SK-N-SH treated with all-trans-retinoic acid at 6 μM for 48 hours (cell line): Measurements from ENCODE around the gene PLS3.

Experiments
- ATAC-seq: fragments of 200-7000 bp; cut with Tn5 transposase; 3 replicates; pipeline ENCODE4 v1.9.1; 2020; ENCODE audit warnings: mild to moderate bottlenecking, moderate library complexity
- ARNTL ChIP-seq: fragments of 450-650 bp; formaldehyde crosslinking; IDR thresholded peaks from 2 replicates; pipeline ENCODE4 v1.5.0; 2020; ENCODE audit warnings: low read depth, mild to moderate bottlenecking, moderate library complexity, borderline replicate concordance
- ESRRG ChIP-seq: fragments of 250-450 bp; sonication (Bioruptor Pico); IDR thresholded peaks from 2 replicates; pipeline ENCODE4 v1.6.1; 2021; ENCODE audit warnings: mild to moderate bottlenecking
- GLIS3 ChIP-seq: fragments of 250-450 bp; sonication (Bioruptor Pico); IDR thresholded peaks from 2 replicates; pipeline ENCODE4 v1.5.0; 2020; ENCODE audit warnings: mild to moderate bottlenecking, moderate library complexity
- ISL1 ChIP-seq: fragments of 250-450 bp; sonication (Bioruptor Pico); IDR thresholded peaks from 2 replicates; pipeline ENCODE4 v2.1.2; 2022; ENCODE audit warnings: mild to moderate bottlenecking, moderate library complexity
- OSR1 ChIP-seq: fragments of 250-450 bp; sonication (Bioruptor Pico); IDR thresholded peaks from 2 replicates; pipeline ENCODE4 v1.8.0; 2022; ENCODE audit warnings: moderate library complexity, mild to moderate bottlenecking, inconsistent platforms
- PPARA ChIP-seq: fragments of 250-450 bp; sonication (Bioruptor Pico); IDR thresholded peaks from 2 replicates; pipeline ENCODE4 v1.5.0; 2020; ENCODE audit warnings: mild to moderate bottlenecking, borderline replicate concordance
- SNAI2 ChIP-seq: fragments of 250-450 bp; sonication (Bioruptor Pico); IDR thresholded peaks from 2 replicates; pipeline ENCODE4 v1.5.0; 2020; ENCODE audit warnings: mild to moderate bottlenecking, moderate library complexity
- TCF4 ChIP-seq: fragments of 250-450 bp; sonication (Bioruptor Pico); IDR thresholded peaks from 2 replicates; pipeline ENCODE4 v1.8.0; 2021; ENCODE audit warnings: mild to moderate bottlenecking, moderate library complexity, borderline replicate concordance
- TOX ChIP-seq: fragments of 250-450 bp; sonication (Bioruptor Pico); IDR thresholded peaks from 2 replicates; pipeline ENCODE4 v1.8.0; 2021; ENCODE audit warnings: mild to moderate bottlenecking, moderate library complexity, borderline replicate concordance
- ZC3H10 ChIP-seq: fragments of 250-450 bp; sonication (Bioruptor Pico); IDR thresholded peaks from 2 replicates; pipeline ENCODE4 v1.5.1; 2021; ENCODE audit warnings: mild to moderate bottlenecking, moderate library complexity
- ZFP3 ChIP-seq: fragments of 250-450 bp; sonication (Bioruptor Pico); IDR thresholded peaks from 2 replicates; pipeline ENCODE4 v1.5.0; 2020; ENCODE audit warnings: mild to moderate bottlenecking, moderate library complexity
- ZFP30 ChIP-seq: fragments of 450-650 bp; formaldehyde crosslinking; IDR thresholded peaks from 2 replicates; pipeline ENCODE4 v1.5.0; 2022; ENCODE audit warnings: mild to moderate bottlenecking, moderate library complexity
- ZNF565 ChIP-seq: fragments of 450-650 bp; formaldehyde crosslinking; conservative IDR thresholded peaks from 2 replicates; pipeline ENCODE4 v1.5.0; 2020; ENCODE audit warnings: low read depth, mild to moderate bottlenecking, moderate library complexity
- ZNF70 ChIP-seq: fragments of 450-650 bp; formaldehyde crosslinking; IDR thresholded peaks from 2 replicates; pipeline ENCODE4 v1.5.0; 2020; ENCODE audit warnings: mild to moderate bottlenecking, moderate library complexity
- TF ChIP-seq, protein P1 (sequence below): fragments of 250-450 bp; sonication (Bioruptor Pico); IDR thresholded peaks from 2 replicates; pipeline ENCODE4 v1.5.1; 2021; ENCODE audit warnings: mild to moderate bottlenecking, moderate library complexity
- TF ChIP-seq, protein P2 (sequence below): fragments of 250-450 bp; sonication (Bioruptor Pico); IDR thresholded peaks from 2 replicates; pipeline ENCODE4 v1.8.0; 2020; ENCODE audit warnings: mild to moderate bottlenecking, moderate library complexity, borderline replicate concordance
- TF ChIP-seq, protein P3 (sequence below): fragments of 250-450 bp; sonication (Bioruptor Pico); IDR thresholded peaks from 2 replicates; pipeline ENCODE4 v1.8.0; 2021; ENCODE audit warnings: low read depth, mild to moderate bottlenecking, moderate library complexity, borderline replicate concordance
- TF ChIP-seq, protein P4 (sequence below): fragments of 250-450 bp; sonication (Bioruptor Pico); IDR thresholded peaks from 2 replicates; pipeline ENCODE4 v1.5.0; 2020; ENCODE audit warnings: mild to moderate bottlenecking, moderate library complexity

Gene PLS3

DNA sequence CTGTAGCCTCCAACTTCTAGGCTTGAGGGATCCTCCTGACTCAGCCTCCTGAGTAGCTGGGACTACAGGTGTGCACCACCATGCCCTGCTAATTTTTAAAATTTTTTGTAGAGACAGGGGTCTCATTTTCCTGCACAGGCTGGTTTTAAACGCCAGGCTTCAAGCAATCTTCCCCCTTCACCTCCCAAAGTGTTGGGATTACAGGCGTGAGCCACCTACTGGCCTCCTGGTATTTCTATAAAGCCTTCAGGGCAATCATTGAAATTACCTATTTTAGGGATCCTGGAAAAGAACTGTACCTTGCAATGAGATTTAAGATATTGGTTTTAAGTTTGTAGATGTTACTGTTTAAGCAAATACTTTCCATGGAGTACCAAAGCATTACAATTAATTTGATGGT, 13.5 kb upstream of the PLS3 start:
- TF ChIP-seq, protein P1, sequence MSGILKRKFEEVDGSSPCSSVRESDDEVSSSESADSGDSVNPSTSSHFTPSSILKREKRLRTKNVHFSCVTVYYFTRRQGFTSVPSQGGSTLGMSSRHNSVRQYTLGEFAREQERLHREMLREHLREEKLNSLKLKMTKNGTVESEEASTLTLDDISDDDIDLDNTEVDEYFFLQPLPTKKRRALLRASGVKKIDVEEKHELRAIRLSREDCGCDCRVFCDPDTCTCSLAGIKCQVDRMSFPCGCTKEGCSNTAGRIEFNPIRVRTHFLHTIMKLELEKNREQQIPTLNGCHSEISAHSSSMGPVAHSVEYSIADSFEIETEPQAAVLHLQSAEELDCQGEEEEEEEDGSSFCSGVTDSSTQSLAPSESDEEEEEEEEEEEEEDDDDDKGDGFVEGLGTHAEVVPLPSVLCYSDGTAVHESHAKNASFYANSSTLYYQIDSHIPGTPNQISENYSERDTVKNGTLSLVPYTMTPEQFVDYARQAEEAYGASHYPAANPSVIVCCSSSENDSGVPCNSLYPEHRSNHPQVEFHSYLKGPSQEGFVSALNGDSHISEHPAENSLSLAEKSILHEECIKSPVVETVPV (CRISPR knock-in tag): no peak
- no peak for TF ChIP-seq PPARA (CRISPR knock-in tag)
- ATAC-seq: no peak

DNA sequence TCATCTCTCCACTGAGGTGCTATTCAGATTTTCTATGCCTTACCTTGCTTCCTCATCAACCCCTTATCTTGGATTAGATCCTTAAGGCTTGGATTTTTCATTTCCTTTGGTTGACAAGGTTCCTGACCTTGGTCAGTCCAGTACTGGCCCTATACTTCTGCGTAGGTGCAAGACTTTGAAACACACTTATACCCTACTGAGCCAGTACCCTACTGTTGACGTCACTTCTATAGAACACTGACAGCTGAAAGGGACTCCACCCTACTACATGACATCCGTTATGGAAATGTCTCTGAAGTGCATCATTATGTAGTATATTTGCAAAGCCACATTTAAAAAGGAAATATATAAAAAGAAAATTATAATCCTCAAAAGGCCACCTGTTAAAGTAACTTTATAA, 12.0 kb upstream of the PLS3 start:
- TF ChIP-seq, protein P2, sequence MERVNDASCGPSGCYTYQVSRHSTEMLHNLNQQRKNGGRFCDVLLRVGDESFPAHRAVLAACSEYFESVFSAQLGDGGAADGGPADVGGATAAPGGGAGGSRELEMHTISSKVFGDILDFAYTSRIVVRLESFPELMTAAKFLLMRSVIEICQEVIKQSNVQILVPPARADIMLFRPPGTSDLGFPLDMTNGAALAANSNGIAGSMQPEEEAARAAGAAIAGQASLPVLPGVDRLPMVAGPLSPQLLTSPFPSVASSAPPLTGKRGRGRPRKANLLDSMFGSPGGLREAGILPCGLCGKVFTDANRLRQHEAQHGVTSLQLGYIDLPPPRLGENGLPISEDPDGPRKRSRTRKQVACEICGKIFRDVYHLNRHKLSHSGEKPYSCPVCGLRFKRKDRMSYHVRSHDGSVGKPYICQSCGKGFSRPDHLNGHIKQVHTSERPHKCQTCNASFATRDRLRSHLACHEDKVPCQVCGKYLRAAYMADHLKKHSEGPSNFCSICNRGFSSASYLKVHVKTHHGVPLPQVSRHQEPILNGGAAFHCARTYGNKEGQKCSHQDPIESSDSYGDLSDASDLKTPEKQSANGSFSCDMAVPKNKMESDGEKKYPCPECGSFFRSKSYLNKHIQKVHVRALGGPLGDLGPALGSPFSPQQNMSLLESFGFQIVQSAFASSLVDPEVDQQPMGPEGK (CRISPR knock-in tag): no peak
- TF ChIP-seq OSR1 (CRISPR knock-in tag) (no peak), ZNF70 (CRISPR knock-in tag) (no peak), ZC3H10 (CRISPR knock-in tag) (no peak), ZFP30 (CRISPR knock-in tag) (no peak), SNAI2 (no peak)
- no peak for ATAC-seq

DNA sequence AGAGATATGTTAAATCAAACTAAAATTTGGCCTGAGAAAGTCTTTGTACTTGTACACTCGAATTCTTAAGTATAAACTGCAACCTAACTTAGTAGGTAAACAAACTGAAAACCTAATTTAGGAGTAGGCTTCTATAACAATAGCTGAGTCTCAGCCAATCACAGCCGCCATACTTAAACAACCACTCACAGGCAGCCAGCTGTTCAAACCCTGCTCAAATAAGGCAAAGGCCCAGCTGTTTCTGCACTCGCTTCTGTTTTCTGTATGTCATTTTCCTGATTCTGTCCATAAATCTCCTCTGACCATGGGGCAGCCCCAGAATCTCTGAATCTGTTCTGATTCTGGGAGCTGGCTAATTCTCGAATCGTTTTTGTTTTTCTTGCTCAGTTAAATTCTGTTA, 7.8 kb upstream of the PLS3 start:
- no peak for TF ChIP-seq ARNTL (CRISPR knock-in tag)
- no peak for TF ChIP-seq GLIS3 (CRISPR knock-in tag)
- TF ChIP-seq ZFP3 (CRISPR knock-in tag): no peak
- TF ChIP-seq, protein P1 (CRISPR knock-in tag): no peak
- TF ChIP-seq ZNF70 (CRISPR knock-in tag): no peak
- TF ChIP-seq, protein P3, sequence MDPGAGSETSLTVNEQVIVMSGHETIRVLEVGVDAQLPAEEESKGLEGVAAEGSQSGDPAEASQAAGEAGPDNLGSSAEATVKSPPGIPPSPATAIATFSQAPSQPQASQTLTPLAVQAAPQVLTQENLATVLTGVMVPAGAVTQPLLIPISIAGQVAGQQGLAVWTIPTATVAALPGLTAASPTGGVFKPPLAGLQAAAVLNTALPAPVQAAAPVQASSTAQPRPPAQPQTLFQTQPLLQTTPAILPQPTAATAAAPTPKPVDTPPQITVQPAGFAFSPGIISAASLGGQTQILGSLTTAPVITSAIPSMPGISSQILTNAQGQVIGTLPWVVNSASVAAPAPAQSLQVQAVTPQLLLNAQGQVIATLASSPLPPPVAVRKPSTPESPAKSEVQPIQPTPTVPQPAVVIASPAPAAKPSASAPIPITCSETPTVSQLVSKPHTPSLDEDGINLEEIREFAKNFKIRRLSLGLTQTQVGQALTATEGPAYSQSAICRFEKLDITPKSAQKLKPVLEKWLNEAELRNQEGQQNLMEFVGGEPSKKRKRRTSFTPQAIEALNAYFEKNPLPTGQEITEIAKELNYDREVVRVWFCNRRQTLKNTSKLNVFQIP (CRISPR knock-in tag): no peak
- TF ChIP-seq PPARA (CRISPR knock-in tag): no peak
- TF ChIP-seq ZFP30 (CRISPR knock-in tag): no peak
- no peak for TF ChIP-seq ZC3H10 (CRISPR knock-in tag)
- TF ChIP-seq, protein P4, sequence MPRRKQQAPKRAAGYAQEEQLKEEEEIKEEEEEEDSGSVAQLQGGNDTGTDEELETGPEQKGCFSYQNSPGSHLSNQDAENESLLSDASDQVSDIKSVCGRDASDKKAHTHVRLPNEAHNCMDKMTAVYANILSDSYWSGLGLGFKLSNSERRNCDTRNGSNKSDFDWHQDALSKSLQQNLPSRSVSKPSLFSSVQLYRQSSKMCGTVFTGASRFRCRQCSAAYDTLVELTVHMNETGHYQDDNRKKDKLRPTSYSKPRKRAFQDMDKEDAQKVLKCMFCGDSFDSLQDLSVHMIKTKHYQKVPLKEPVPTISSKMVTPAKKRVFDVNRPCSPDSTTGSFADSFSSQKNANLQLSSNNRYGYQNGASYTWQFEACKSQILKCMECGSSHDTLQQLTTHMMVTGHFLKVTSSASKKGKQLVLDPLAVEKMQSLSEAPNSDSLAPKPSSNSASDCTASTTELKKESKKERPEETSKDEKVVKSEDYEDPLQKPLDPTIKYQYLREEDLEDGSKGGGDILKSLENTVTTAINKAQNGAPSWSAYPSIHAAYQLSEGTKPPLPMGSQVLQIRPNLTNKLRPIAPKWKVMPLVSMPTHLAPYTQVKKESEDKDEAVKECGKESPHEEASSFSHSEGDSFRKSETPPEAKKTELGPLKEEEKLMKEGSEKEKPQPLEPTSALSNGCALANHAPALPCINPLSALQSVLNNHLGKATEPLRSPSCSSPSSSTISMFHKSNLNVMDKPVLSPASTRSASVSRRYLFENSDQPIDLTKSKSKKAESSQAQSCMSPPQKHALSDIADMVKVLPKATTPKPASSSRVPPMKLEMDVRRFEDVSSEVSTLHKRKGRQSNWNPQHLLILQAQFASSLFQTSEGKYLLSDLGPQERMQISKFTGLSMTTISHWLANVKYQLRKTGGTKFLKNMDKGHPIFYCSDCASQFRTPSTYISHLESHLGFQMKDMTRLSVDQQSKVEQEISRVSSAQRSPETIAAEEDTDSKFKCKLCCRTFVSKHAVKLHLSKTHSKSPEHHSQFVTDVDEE (CRISPR knock-in tag): no peak
- TF ChIP-seq ISL1 (CRISPR knock-in tag): no peak
- TF ChIP-seq TCF4 (CRISPR knock-in tag): no peak
- TF ChIP-seq TOX (CRISPR knock-in tag): no peak
- no peak for TF ChIP-seq ZNF565 (CRISPR knock-in tag)
- no peak for TF ChIP-seq ESRRG (CRISPR knock-in tag)
- TF ChIP-seq, protein P2 (CRISPR knock-in tag): no peak
- no peak for ATAC-seq
